BLaER1 (cell line): ENCODE results near the gene BFSP2.

Experiments
- H3K27ac ChIP-seq: shearing (Covaris generic); formaldehyde crosslinking; 2 replicates; pipeline ENCODE4 v1.8.1; 2022
- H3K27me3 ChIP-seq: shearing (Covaris generic); formaldehyde crosslinking; 2 replicates; pipeline ENCODE4 v1.8.1; 2022
- H3K36me3 ChIP-seq: shearing (Covaris generic); formaldehyde crosslinking; 2 replicates; pipeline ENCODE4 v1.8.1; 2022
- H3K4me1 ChIP-seq: shearing (Covaris generic); formaldehyde crosslinking; 2 replicates; pipeline ENCODE4 v1.8.1; 2022
- H3K4me2 ChIP-seq: shearing (Covaris generic); formaldehyde crosslinking; 2 replicates; pipeline ENCODE4 v1.8.1; 2022
- H3K4me3 ChIP-seq: shearing (Covaris generic); formaldehyde crosslinking; 2 replicates; pipeline ENCODE4 v1.8.1; 2022
- H3K9ac ChIP-seq: shearing (Covaris generic); formaldehyde crosslinking; 2 replicates; pipeline ENCODE4 v1.8.1; 2022
- H3K9me3 ChIP-seq: shearing (Covaris generic); formaldehyde crosslinking; 2 replicates; pipeline ENCODE4 v1.8.1; 2022
- H4K20me1 ChIP-seq: shearing (Covaris generic); formaldehyde crosslinking; 2 replicates; pipeline ENCODE4 v1.8.1; 2022
- Cebpa-rat ChIP-seq: shearing (Covaris generic); IDR thresholded peaks from 2 replicates; pipeline ENCODE4 v1.8.1; 2022

Gene BFSP2

DNA sequence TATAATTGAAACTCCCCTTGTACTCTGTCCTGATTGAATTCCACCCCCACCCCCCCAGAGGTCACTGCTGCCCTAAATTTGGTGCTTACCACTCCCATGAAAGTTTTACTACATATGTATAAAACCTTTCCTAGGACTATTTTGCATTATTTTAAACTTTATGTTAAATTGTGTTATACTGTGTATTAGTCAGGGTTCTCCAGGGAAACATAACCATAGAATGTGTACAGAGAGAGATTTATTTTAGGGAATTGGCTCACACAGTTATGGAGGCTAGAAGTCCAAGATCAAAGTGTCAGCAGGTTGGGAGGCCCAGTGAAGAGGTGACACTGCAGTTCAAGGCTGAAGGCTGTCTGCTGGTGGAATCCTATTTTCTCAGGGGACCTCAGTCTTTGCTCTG lies 29.2 kb downstream of the BFSP2 start:
- Histone ChIP-seq H3K4me1 (peaks cover 4% of the 10 kb centered on the region; the same call in 1 of the 2 replicates), H3K27me3 (no peaks in the 10 kb centered on the region), H4K20me1 (no peaks in the 10 kb centered on the region), H3K4me3 (no peak overlapping the region), H3K9ac (no peak overlapping the region), H3K36me3 (no peaks in the 10 kb centered on the region), H3K27ac (no peak overlapping the region), H3K9me3 (no peaks in the 10 kb centered on the region), H3K4me2 (no peak overlapping the region)
- no peak for TF ChIP-seq Cebpa-rat

GRCh38 chr3:133439563-133439962 lies 39.7 kb downstream of the BFSP2 start:
- TF ChIP-seq Cebpa-rat = no peak
- no peaks in the 10 kb centered on the region for H3K27me3 ChIP-seq
- no peak overlapping the region for H3K4me2 ChIP-seq
- H3K36me3 ChIP-seq = no peaks in the 10 kb centered on the region
- no peak overlapping the region for H3K4me3 ChIP-seq
- H4K20me1 ChIP-seq = no peaks in the 10 kb centered on the region
- no peak overlapping the region for H3K27ac ChIP-seq
- H3K4me1 ChIP-seq = peaks cover 11% of the 10 kb centered on the region
- H3K9me3 ChIP-seq = peaks cover 16% of the 10 kb centered on the region
- H3K9ac ChIP-seq = no peak overlapping the region

GRCh38 chr3:133440652-133441051 lies 40.8 kb downstream of the BFSP2 start:
- H3K9ac ChIP-seq = no peak overlapping the region
- TF ChIP-seq Cebpa-rat = no peak
- H3K27ac ChIP-seq = no peak overlapping the region
- H3K36me3 ChIP-seq = no peaks in the 10 kb centered on the region
- peaks cover 11% of the 10 kb centered on the region for H3K4me1 ChIP-seq
- no peak overlapping the region for H3K4me2 ChIP-seq
- H3K9me3 ChIP-seq = peaks cover 16% of the 10 kb centered on the region
- H4K20me1 ChIP-seq = no peaks in the 10 kb centered on the region
- H3K4me3 ChIP-seq = no peak overlapping the region
- H3K27me3 ChIP-seq = no peaks in the 10 kb centered on the region

- Histone ChIP-seq H3K9ac (peak overlapping the region; percentile 70; the same call in 1 of the 2 replicates), H4K20me1 (no peaks in the 10 kb centered on the region), H3K27ac (peak overlapping the region; percentile 81), H3K9me3 (peaks cover 16% of the 10 kb centered on the region), H3K36me3 (no peaks in the 10 kb centered on the region), H3K4me1 (peaks cover 11% of the 10 kb centered on the region), H3K4me3 (peak overlapping the region; percentile 51), H3K27me3 (no peaks in the 10 kb centered on the region), H3K4me2 (peak overlapping the region; percentile 84)
- TF ChIP-seq Cebpa-rat = no peak
Measured at GRCh38 chr3:133441867-133442270, 42.0 kb downstream of the BFSP2 start.

DNA sequence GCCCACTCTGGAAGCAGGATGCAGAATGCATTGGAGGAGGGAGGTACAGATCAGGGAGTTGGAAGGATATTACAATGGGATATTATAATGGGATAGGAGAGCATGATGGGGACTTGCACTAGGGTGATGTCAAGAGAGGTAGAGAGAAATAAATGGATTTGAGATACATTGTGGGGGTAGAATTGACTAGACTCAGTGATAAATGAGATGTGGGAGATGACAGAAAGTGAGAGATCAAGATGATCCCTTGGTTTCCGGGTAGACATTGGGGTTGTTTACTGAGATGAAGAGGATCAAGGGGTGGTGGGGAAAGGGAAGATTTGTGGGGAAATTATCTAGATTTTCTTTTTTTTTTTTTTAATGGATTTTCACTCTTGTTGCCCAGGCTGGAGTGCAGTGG lies 42.7 kb downstream of the BFSP2 start:
- TF ChIP-seq Cebpa-rat = no peak
- Histone ChIP-seq H3K4me1 (peaks cover 11% of the 10 kb centered on the region), H3K4me2 (peak overlapping the region; percentile 84), H3K9ac (no peak overlapping the region), H4K20me1 (no peaks in the 10 kb centered on the region), H3K4me3 (no peak overlapping the region), H3K27me3 (no peaks in the 10 kb centered on the region), H3K9me3 (peaks cover 16% of the 10 kb centered on the region), H3K36me3 (no peaks in the 10 kb centered on the region), H3K27ac (no peak overlapping the region)

DNA sequence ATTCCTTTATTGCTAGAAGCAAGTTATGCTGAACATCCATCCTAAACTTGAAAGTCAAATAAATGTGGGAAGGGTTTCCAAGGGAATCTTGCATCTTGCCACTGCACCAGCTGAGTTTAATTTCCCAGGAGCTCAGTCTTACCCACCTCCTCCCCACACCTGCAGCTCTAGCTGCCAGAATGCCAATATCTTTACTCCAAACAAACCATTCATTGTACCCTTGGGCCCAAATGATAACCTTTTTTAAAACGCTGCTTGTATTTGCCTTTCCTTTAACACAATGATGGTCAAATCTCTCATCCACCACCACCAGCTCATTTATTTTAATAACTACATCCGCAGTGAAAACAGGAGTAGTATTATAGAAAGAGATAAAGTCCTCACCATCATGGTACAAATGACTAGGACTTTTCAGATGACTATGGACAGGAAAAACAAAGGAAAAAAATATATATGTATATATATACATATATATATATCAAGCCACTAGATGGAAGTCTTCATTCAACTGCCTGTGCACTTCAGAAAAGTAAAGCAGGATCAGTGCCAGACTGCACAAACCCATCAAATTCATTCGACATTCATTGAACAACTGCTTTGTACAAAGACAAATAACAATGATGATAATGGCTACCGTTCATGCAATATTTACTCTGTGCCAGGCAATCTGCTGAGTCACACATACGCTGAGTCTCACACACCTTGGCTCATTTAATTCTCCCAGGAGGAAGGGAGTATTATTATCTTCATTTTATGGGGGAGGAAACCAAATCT lies 44.0 kb downstream of the BFSP2 start:
- Histone ChIP-seq H3K4me3 (no peak overlapping the region), H3K9ac (no peak overlapping the region), H3K4me2 (no peak overlapping the region), H4K20me1 (no peaks in the 10 kb centered on the region), H3K4me1 (peaks cover 11% of the 10 kb centered on the region), H3K9me3 (peaks cover 16% of the 10 kb centered on the region), H3K27me3 (no peaks in the 10 kb centered on the region), H3K27ac (no peak overlapping the region), H3K36me3 (no peaks in the 10 kb centered on the region)
- no peak for TF ChIP-seq Cebpa-rat

DNA sequence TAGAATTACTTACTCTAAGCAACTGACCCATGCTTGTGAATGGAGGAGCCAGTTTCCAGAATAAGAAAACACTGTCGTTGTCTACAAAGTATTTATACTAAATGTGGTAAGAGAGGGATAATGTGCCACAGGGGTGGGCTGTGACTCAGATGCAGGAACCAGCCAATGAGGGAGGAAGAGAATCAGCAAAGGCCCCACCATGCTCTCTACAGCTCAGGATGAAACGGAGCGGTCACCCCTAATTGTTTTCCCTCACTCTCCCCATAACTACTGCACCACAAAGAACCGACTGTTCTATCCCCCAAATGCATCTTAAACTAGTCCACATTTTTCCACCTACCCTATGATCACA lies 44.5 kb downstream of the BFSP2 start:
- H3K27me3 ChIP-seq = no peaks in the 10 kb centered on the region
- no peak for TF ChIP-seq Cebpa-rat
- H3K4me1 ChIP-seq = peaks cover 11% of the 10 kb centered on the region
- H3K36me3 ChIP-seq = no peaks in the 10 kb centered on the region
- H3K27ac ChIP-seq = no peak overlapping the region
- no peak overlapping the region for H3K4me3 ChIP-seq
- peaks cover 16% of the 10 kb centered on the region for H3K9me3 ChIP-seq
- H3K4me2 ChIP-seq = no peak overlapping the region
- no peaks in the 10 kb centered on the region for H4K20me1 ChIP-seq
- no peak overlapping the region for H3K9ac ChIP-seq

GRCh38 chr3:133445108-133445507 lies 45.3 kb downstream of the BFSP2 start:
- Histone ChIP-seq H4K20me1 (no peaks in the 10 kb centered on the region), H3K27me3 (no peaks in the 10 kb centered on the region), H3K4me3 (no peak overlapping the region), H3K9ac (no peak overlapping the region), H3K4me1 (peaks cover 11% of the 10 kb centered on the region), H3K9me3 (peaks cover 12% of the 10 kb centered on the region), H3K4me2 (no peak overlapping the region), H3K36me3 (no peaks in the 10 kb centered on the region), H3K27ac (no peak overlapping the region)
- no peak for TF ChIP-seq Cebpa-rat

GRCh38 chr3:133447750-133448477 lies 48.1 kb downstream of the BFSP2 start:
- TF ChIP-seq Cebpa-rat = no peak

GRCh38 chr3:133448478-133449122 lies 48.7 kb downstream of the BFSP2 start:
- Histone ChIP-seq H3K9ac (no peak overlapping the region), H3K36me3 (no peaks in the 10 kb centered on the region), H3K4me3 (no peak overlapping the region), H3K27ac (no peak overlapping the region), H3K4me1 (no peaks in the 10 kb centered on the region; the same call in 1 of the 2 replicates), H3K27me3 (no peaks in the 10 kb centered on the region), H4K20me1 (no peaks in the 10 kb centered on the region), H3K9me3 (no peaks in the 10 kb centered on the region), H3K4me2 (no peak overlapping the region)
- no peak for TF ChIP-seq Cebpa-rat

More at GRCh38 chr3:133447750-133448477, 48.1 kb downstream of the BFSP2 start:
- Histone ChIP-seq H3K9me3 (no peaks in the 10 kb centered on the region), H4K20me1 (no peaks in the 10 kb centered on the region), H3K36me3 (no peaks in the 10 kb centered on the region), H3K4me3 (no peak overlapping the region), H3K9ac (no peak overlapping the region), H3K4me1 (no peaks in the 10 kb centered on the region; the same call in 1 of the 2 replicates), H3K27me3 (no peaks in the 10 kb centered on the region), H3K27ac (no peak overlapping the region), H3K4me2 (no peak overlapping the region)
